ENCODE data around the gene CLTB. TPM values are rescaled to one million over a fixed set of nuclear protein-coding genes. Genes with fewer than 3 reads are reported as not detected.

The CLTB gene
- total and polyA plus RNA-seq, 2 experiments from 2014 or later, result 26.8 to 34.0 TPM

GRCh38 chr5:176413709-176414191 is 2.6 kb downstream of the CLTB start:
- H3K9me3 Mint-ChIP-seq, result peaks cover 12% of the 10 kb centered on the region
- Histone ChIP-seq H3K4me2 (no peak overlapping the region), H3K9me2 (ENCODE audit: insufficient read depth) (0 out of 2 replicates have a peak, but pooled peaks cover 2% of the 10 kb centered on the region), H2AFZ (no peak overlapping the region), H3K4me3 (no peak overlapping the region), H4K20me1 (replicated peaks; ENCODE audit: insufficient read depth) (peaks cover 10% of the 10 kb centered on the region), H3K36me3 (ENCODE audit: insufficient read depth) (no peaks in the 10 kb centered on the region), H3F3A (replicated peaks; ENCODE audit: low read depth) (0 out of 2 replicates have a peak, but pooled peaks cover 4% of the 10 kb centered on the region), H3K79me2 (replicated peaks; ENCODE audit: insufficient read depth) (no peaks in the 10 kb centered on the region), H3K27me3 (ENCODE audit: insufficient read depth) (peaks cover 29% of the 10 kb centered on the region), H3K4me1 (ENCODE audit: insufficient read depth) (0 out of 2 replicates have a peak, but pooled peaks cover 3% of the 10 kb centered on the region), H3K27ac (ENCODE audit: low read depth) (no peak overlapping the region)
- H3K27ac Mint-ChIP-seq, result no peak overlapping the region
- no peak for ATAC-seq
- DNase-seq (ENCODE audit: low spot score), result no peak
- H3K27me3 Mint-ChIP-seq (ENCODE audit: insufficient read depth, low read depth, poor library complexity), result peaks cover 12% of the 10 kb centered on the region
- no peak overlapping the region for H3K4me3 Mint-ChIP-seq
- TF ChIP-seq, protein P1, sequence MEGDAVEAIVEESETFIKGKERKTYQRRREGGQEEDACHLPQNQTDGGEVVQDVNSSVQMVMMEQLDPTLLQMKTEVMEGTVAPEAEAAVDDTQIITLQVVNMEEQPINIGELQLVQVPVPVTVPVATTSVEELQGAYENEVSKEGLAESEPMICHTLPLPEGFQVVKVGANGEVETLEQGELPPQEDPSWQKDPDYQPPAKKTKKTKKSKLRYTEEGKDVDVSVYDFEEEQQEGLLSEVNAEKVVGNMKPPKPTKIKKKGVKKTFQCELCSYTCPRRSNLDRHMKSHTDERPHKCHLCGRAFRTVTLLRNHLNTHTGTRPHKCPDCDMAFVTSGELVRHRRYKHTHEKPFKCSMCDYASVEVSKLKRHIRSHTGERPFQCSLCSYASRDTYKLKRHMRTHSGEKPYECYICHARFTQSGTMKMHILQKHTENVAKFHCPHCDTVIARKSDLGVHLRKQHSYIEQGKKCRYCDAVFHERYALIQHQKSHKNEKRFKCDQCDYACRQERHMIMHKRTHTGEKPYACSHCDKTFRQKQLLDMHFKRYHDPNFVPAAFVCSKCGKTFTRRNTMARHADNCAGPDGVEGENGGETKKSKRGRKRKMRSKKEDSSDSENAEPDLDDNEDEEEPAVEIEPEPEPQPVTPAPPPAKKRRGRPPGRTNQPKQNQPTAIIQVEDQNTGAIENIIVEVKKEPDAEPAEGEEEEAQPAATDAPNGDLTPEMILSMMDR (conservative IDR thresholded peaks at IDR 0.05; ENCODE audit: low read depth in 2 of 2), result no peak
- TF ChIP-seq JUNB (IDR thresholded peaks at IDR 0.05; ENCODE audit: unreplicated experiment), result no peak
- TF ChIP-seq, protein P2, sequence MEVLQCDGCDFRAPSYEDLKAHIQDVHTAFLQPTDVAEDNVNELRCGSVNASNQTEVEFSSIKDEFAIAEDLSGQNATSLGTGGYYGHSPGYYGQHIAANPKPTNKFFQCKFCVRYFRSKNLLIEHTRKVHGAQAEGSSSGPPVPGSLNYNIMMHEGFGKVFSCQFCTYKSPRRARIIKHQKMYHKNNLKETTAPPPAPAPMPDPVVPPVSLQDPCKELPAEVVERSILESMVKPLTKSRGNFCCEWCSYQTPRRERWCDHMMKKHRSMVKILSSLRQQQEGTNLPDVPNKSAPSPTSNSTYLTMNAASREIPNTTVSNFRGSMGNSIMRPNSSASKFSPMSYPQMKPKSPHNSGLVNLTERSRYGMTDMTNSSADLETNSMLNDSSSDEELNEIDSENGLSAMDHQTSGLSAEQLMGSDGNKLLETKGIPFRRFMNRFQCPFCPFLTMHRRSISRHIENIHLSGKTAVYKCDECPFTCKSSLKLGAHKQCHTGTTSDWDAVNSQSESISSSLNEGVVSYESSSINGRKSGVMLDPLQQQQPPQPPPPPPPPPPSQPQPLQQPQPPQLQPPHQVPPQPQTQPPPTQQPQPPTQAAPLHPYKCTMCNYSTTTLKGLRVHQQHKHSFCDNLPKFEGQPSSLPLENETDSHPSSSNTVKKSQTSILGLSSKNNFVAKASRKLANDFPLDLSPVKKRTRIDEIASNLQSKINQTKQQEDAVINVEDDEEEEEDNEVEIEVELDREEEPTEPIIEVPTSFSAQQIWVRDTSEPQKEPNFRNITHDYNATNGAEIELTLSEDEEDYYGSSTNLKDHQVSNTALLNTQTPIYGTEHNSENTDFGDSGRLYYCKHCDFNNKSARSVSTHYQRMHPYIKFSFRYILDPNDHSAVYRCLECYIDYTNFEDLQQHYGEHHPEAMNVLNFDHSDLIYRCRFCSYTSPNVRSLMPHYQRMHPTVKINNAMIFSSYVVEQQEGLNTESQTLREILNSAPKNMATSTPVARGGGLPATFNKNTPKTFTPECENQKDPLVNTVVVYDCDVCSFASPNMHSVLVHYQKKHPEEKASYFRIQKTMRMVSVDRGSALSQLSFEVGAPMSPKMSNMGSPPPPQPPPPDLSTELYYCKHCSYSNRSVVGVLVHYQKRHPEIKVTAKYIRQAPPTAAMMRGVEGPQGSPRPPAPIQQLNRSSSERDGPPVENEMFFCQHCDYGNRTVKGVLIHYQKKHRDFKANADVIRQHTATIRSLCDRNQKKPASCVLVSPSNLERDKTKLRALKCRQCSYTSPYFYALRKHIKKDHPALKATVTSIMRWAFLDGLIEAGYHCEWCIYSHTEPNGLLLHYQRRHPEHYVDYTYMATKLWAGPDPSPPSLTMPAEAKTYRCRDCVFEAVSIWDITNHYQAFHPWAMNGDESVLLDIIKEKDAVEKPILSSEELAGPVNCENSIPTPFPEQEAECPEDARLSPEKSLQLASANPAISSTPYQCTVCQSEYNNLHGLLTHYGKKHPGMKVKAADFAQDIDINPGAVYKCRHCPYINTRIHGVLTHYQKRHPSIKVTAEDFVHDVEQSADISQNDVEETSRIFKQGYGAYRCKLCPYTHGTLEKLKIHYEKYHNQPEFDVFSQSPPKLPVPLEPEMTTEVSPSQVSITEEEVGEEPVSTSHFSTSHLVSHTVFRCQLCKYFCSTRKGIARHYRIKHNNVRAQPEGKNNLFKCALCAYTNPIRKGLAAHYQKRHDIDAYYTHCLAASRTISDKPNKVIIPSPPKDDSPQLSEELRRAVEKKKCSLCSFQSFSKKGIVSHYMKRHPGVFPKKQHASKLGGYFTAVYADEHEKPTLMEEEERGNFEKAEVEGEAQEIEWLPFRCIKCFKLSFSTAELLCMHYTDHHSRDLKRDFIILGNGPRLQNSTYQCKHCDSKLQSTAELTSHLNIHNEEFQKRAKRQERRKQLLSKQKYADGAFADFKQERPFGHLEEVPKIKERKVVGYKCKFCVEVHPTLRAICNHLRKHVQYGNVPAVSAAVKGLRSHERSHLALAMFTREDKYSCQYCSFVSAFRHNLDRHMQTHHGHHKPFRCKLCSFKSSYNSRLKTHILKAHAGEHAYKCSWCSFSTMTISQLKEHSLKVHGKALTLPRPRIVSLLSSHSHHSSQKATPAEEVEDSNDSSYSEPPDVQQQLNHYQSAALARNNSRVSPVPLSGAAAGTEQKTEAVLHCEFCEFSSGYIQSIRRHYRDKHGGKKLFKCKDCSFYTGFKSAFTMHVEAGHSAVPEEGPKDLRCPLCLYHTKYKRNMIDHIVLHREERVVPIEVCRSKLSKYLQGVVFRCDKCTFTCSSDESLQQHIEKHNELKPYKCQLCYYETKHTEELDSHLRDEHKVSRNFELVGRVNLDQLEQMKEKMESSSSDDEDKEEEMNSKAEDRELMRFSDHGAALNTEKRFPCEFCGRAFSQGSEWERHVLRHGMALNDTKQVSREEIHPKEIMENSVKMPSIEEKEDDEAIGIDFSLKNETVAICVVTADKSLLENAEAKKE (CRISPR knock-in tag; IDR thresholded peaks at IDR 0.05), result no peak
- no peak for TF ChIP-seq EZH2phosphoT487 (IDR thresholded peaks at IDR 0.05; ENCODE audit: unreplicated experiment)
- no peak for TF ChIP-seq POLR2AphosphoS5 (IDR thresholded peaks at IDR 0.05; ENCODE audit: low read depth)
- no peak for TF ChIP-seq ETS1 (IDR thresholded peaks at IDR 0.05)
- no peak for TF ChIP-seq CREB1 (CRISPR knock-in tag; IDR thresholded peaks at IDR 0.05; ENCODE audit: low read depth)
- H3K4me1 Mint-ChIP-seq, result 0 out of 3 replicates have a peak, but pooled peaks cover 3% of the 10 kb centered on the region
- H3K36me3 Mint-ChIP-seq (ENCODE audit: low read depth), result no peaks in the 10 kb centered on the region
